Lung (tissue), 12 donors: Measurements from ENCODE around the gene ADCY3. TPM values are rescaled to one million over a fixed set of nuclear protein-coding genes. Genes with fewer than 3 reads are reported as not detected.

Experiments
- ATAC-seq: fragments of 200-7000 bp; cut with Tn5 transposase; one replicate; pipeline ENCODE4 v1.9.1; 2020; ENCODE audit warnings: moderate number of reproducible peaks; ENCODE audit not compliant: insufficient read depth, low FRiP score
- DNase-seq, 3 donors: peaks; one replicate each; pipeline ENCODE4 v3.0.0-alpha.2; 2013 to 2017
- H3K27ac ChIP-seq, 2 donors: one replicate each; pipeline ENCODE4 v1.5.1; 2013; ENCODE audit warnings: mild to moderate bottlenecking in 2 of 2, moderate library complexity in 2 of 2, control low read depth in 1 of 2, inconsistent platforms in 1 of 2, low read depth in 1 of 2, low read length in 1 of 2
- H3K27me3 ChIP-seq, 3 donors: one replicate each; pipeline ENCODE4 v1.5.1; 2013; ENCODE audit warnings: low read length in 2 of 3; ENCODE audit not compliant: control insufficient read depth in 3 of 3, insufficient read depth in 3 of 3
- H3K36me3 ChIP-seq, 4 donors: one replicate each; pipeline ENCODE4 v1.5.1; 2013; ENCODE audit warnings: low read length in 4 of 4, mild to moderate bottlenecking in 1 of 4, moderate library complexity in 1 of 4; ENCODE audit not compliant: control insufficient read depth in 4 of 4, insufficient read depth in 4 of 4
- H3K4me1 ChIP-seq, 5 donors: one replicate each; pipeline ENCODE4 v1.5.1; 2013; ENCODE audit warnings: low read length in 5 of 5, mild to moderate bottlenecking in 2 of 5, moderate library complexity in 1 of 5; ENCODE audit not compliant: control insufficient read depth in 5 of 5, insufficient read depth in 5 of 5
- H3K4me3 ChIP-seq: one replicate; pipeline ENCODE4 v1.5.1; 2013; ENCODE audit warnings: mild to moderate bottlenecking, control low read depth, moderate library complexity
- H3K9ac ChIP-seq, 2 donors: one replicate each; pipeline ENCODE4 v1.5.1; 2013; ENCODE audit warnings: low read length in 2 of 2, control low read depth in 1 of 2; ENCODE audit not compliant: insufficient read depth in 1 of 2
- H3K9me3 ChIP-seq, 4 donors: one replicate each; pipeline ENCODE4 v1.5.1; 2013; ENCODE audit warnings: low read length in 3 of 4, mild to moderate bottlenecking in 1 of 4, moderate library complexity in 1 of 4; ENCODE audit not compliant: control insufficient read depth in 4 of 4, insufficient read depth in 3 of 4
- WGBS, 2 donors: extraction: QIAGEN DNeasy Blood & Tissue Kit; methylation state at CpG; one replicate each; pipeline ENCODE4 v1.1.7; 2013; 5-methylcytosine and 5-hydroxymethylcytosine counted together
- polyA plus RNA-seq, 2 donors: library from polyadenylated mRNA; stranded (reverse); fragments of 200-250 nt; gene quantifications; one replicate each; pipeline ENCODE4 v1.2.1, GENCODE V29; 2013
- total RNA-seq, 2 donors: library from RNA; depleted of rRNA in 1 of 2; stranded (reverse); fragments of >200 nt in 1 of 2; gene quantifications; one replicate each; pipeline ENCODE4 v1.2.1, GENCODE V29; 2014 to 2021
- TF ChIP-seq, protein P1 (sequence below): IDR thresholded peaks from 2 replicates; pipeline ENCODE4 v1.5.1; 2012; ENCODE audit warnings: mild to moderate bottlenecking; ENCODE audit errors: control extremely low read depth, extremely low read depth
- donor health status: control.
- donor health status: control.
- donor health status: Bipolar disorder and iron deficiency.
- donor health status: healthy.
- donor health status: DM: yes; HTN: yes; CAD: no.

The ADCY3 gene
- total and polyA plus RNA-seq, 4 donors: 27.9 to 74.8 (median 45.8) TPM

DNA sequence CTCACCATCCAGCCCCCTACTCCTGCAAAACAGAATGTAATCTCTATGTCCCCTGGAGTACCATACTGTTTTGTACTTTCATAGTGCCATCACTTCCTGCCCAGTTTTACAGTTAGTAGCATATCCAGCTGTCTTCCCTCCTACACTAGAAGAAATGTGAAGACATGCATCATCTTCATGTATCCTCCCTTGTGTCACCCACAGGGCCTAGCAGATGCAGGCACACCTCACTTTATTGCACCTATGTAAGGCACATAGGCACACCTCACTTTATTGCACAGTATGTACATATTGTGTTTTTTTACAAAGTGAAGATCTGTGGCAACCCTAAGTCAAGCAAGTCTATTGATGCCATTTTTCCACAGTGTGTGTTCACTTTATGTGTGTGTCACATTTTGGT, 39.7 kb upstream of the ADCY3 start:
- TF ChIP-seq, protein P1, sequence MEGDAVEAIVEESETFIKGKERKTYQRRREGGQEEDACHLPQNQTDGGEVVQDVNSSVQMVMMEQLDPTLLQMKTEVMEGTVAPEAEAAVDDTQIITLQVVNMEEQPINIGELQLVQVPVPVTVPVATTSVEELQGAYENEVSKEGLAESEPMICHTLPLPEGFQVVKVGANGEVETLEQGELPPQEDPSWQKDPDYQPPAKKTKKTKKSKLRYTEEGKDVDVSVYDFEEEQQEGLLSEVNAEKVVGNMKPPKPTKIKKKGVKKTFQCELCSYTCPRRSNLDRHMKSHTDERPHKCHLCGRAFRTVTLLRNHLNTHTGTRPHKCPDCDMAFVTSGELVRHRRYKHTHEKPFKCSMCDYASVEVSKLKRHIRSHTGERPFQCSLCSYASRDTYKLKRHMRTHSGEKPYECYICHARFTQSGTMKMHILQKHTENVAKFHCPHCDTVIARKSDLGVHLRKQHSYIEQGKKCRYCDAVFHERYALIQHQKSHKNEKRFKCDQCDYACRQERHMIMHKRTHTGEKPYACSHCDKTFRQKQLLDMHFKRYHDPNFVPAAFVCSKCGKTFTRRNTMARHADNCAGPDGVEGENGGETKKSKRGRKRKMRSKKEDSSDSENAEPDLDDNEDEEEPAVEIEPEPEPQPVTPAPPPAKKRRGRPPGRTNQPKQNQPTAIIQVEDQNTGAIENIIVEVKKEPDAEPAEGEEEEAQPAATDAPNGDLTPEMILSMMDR: no peak
- Histone ChIP-seq H3K27me3 (no peaks in the 10 kb centered on the region), H3K27ac (no peak overlapping the region), H3K4me1 (peaks cover 0 to 5% (median 0%) of the 10 kb centered on the region in 5 donors), H3K9me3 (peaks cover 0 to 9% (median 5%) of the 10 kb centered on the region in 4 donors), H3K4me3 (no peak overlapping the region), H3K9ac (no peak overlapping the region), H3K36me3 (peaks cover 19 to 45% (median 41%) of the 10 kb centered on the region in 4 donors)
- ATAC-seq (no peak), DNase-seq (no peak)

DNA sequence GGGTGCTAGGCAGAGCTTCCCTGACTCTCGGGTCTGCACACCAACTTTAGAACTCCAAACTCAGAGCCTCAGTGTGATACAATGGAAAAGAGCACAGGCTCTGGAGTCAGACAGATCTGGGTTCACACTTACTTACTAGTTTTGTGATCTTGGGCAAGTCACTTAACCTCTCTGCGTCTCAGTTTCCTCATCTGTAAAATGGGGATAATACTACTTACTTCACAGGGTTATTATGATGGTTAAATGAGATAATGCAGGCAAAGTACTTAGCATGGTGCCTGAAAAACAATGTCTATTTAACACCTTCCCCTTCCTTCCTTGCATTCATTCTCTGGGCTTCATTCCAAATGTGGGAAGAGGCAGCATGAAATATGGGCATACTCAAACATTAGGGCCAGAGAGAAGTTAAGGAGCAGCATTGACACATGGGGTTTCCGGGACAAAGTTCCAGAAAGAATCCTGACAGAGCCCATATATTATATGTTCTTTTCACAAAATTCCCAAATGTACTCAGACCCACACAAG, 38.4 kb upstream of the ADCY3 start:
- no peak overlapping the region for H3K9ac ChIP-seq
- H3K36me3 ChIP-seq: peaks cover 24 to 50% (median 45%) of the 10 kb centered on the region in 4 donors
- peaks cover 0 to 10% (median 5%) of the 10 kb centered on the region in 4 donors for H3K9me3 ChIP-seq
- no peak overlapping the region for H3K27ac ChIP-seq
- no peak overlapping the region for H3K4me3 ChIP-seq
- no peak for DNase-seq
- 92 to 94% methylated on average over 3 of the region's 3 CpGs for WGBS, 2 donors
- H3K4me1 ChIP-seq: peaks cover 0 to 5% (median 0%) of the 10 kb centered on the region in 5 donors
- TF ChIP-seq, protein P1: no peak
- no peaks in the 10 kb centered on the region for H3K27me3 ChIP-seq
- no peak for ATAC-seq

DNA sequence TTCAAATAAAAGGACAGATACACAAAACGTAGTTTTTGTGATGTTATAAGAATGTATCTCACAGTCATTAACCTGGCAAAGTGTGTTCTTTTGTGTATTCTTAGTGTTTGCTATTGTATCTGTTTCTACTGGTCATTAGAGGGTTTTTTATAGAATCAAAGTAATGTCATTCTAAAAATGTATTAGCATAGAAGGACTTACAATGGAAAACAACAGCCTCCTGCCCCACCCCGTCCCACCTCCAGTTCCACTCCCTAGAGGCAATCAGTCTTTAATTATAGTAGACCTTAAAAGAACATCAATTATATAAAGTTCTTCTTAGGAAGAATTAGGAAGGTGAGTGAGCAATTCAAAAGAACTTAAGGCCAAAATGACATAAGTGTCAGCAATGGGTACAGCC, 37.9 kb upstream of the ADCY3 start:
- H3K4me1 ChIP-seq: peaks cover 0 to 5% (median 0%) of the 10 kb centered on the region in 5 donors
- no peak overlapping the region for H3K4me3 ChIP-seq
- no peak overlapping the region for H3K27ac ChIP-seq
- no peak overlapping the region for H3K9ac ChIP-seq
- WGBS, 2 donors: 90 to 91% methylated on average over 2 of the region's 2 CpGs
- H3K27me3 ChIP-seq: no peaks in the 10 kb centered on the region
- TF ChIP-seq, protein P1: no peak
- DNase-seq: no peak
- H3K9me3 ChIP-seq: peaks cover 0 to 10% (median 5%) of the 10 kb centered on the region in 4 donors
- H3K36me3 ChIP-seq: peaks cover 23 to 52% (median 45%) of the 10 kb centered on the region in 4 donors
- no peak for ATAC-seq

DNA sequence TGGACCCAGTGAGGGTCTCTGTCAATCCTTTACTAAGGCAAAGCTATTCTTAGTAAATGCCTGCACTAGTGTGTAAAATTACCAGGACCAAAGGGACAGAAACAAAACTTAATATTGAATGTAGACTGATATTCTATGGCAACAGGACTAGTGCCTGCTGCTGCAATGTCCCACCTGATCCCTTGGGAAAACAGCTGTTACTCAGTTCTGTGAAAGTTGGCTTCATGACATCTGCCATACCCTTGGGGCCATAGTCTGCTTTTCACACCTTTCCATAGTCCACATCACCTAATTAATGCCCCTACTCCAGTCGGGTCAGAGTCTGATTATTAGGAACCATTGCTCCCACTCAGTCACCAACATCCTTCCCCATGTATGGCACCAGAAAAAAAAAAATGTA, 37.2 kb upstream of the ADCY3 start:
- ATAC-seq (no peak), DNase-seq (no peak)
- Histone ChIP-seq H3K27me3 (no peaks in the 10 kb centered on the region), H3K27ac (no peak overlapping the region), H3K4me1 (peaks cover 0 to 5% (median 0%) of the 10 kb centered on the region in 5 donors), H3K9me3 (peaks cover 0 to 10% (median 5%) of the 10 kb centered on the region in 4 donors), H3K9ac (no peak overlapping the region), H3K36me3 (peaks cover 23 to 50% (median 46%) of the 10 kb centered on the region in 4 donors), H3K4me3 (no peak overlapping the region)
- 91 to 94% methylated on average over 1 of the region's 1 CpG for WGBS, 2 donors
- TF ChIP-seq, protein P1: no peak
